A549 (cell line): ENCODE data around the gene TACC2. TPM values are rescaled to one million over a fixed set of nuclear protein-coding genes. Genes with fewer than 3 reads are reported as not detected.

Source experiments
- ATAC-seq, 2 experiments: fragments of 200-7000 bp in 1 of 2; fragments of >200 bp in 1 of 2; cut with Nextera tagmentation in 1 of 2; cut with Tn5 transposase in 1 of 2; 3 replicates each; pipeline versions ENCODE4 v1.8.0 to v1.9.1; 2018 to 2020; ENCODE audit warnings: mild to moderate bottlenecking in 1 of 2, moderate library complexity in 1 of 2
- CTCF ChIA-PET: fragments of 300-600 bp; sonication (Branson Sonifier 250); formaldehyde crosslinking; extraction: SDS; loops from one replicate; lab custom pipeline; 2021; ENCODE audit warnings: antibody characterized with exemption, inconsistent platforms; lab: Yijun Ruan, JAX
- POLR2A ChIA-PET: fragments of 350-600 bp; formaldehyde crosslinking; extraction: SDS; loops from one replicate; lab custom pipeline; 2021; ENCODE audit warnings: antibody characterized with exemption, inconsistent platforms; lab: Yijun Ruan, JAX
- DNase-seq, 2 experiments: peaks; one replicate each; pipeline versions ENCODE4 v3.0.0 to v3.0.0-alpha.2; 2011 to 2016; ENCODE audit warnings: low read depth in 1 of 2, low spot score in 1 of 2
- FAIRE-seq: peaks from 2 replicates; lab custom pipeline; 2011; peaks lifted over from hg19 to GRCh38; lab: Jason Lieb, UNC
- H3K27ac ChIP-seq, 2 experiments: fragments of >200 bp; sonication (Bioruptor Twin); formaldehyde crosslinking; 3 replicates each; pipeline ENCODE4 v1.5.1; 2016 to 2017
- H3K4me1 ChIP-seq: fragments of >200 bp; sonication (Bioruptor Twin); formaldehyde crosslinking; 3 replicates; pipeline ENCODE4 v1.6.1; 2016
- H3K4me2 ChIP-seq: fragments of >200 bp; sonication (Bioruptor Twin); formaldehyde crosslinking; 3 replicates; pipeline ENCODE4 v1.6.1; 2016
- H3K4me3 ChIP-seq: fragments of >200 bp; sonication (Bioruptor Twin); formaldehyde crosslinking; 3 replicates; pipeline ENCODE4 v1.5.1; 2016
- H3K9me3 ChIP-seq: fragments of >200 bp; sonication (Bioruptor Twin); formaldehyde crosslinking; 3 replicates; pipeline ENCODE4 v1.6.1; 2016
- CEBPB ChIP-seq, 2 experiments: fragments of >200 bp in 1 of 2; sonication (Bioruptor Twin) in 1 of 2; formaldehyde crosslinking in 1 of 2; IDR thresholded peaks; 2 replicates each; pipeline ENCODE4 v1.6.1; 2012 to 2016
- CHD2 ChIP-seq: fragments of 150-350 bp; IDR thresholded peaks from 2 replicates; pipeline ENCODE4 v1.6.1; 2014; ENCODE audit warnings: low read length; ENCODE audit not compliant: partially characterized antibody
- EHMT2 ChIP-seq: fragments of 200-600 bp; sonication (generic); IDR thresholded peaks from 2 replicates; pipeline ENCODE4 v1.6.1; 2016; ENCODE audit warnings: antibody characterized with exemption, low read depth, mild to moderate bottlenecking, moderate library complexity
- EP300 ChIP-seq, 2 experiments: fragments of >200 bp; sonication (Bioruptor Twin); formaldehyde crosslinking; IDR thresholded peaks; 2 replicates in 1 of 2; 3 replicates in 1 of 2; pipeline ENCODE4 v1.6.1; 2016 to 2017
- FOSL2 ChIP-seq, 2 experiments: fragments of 450-650 bp in 1 of 2; fragments of >200 bp in 1 of 2; sonication (Bioruptor Twin) in 1 of 2; formaldehyde crosslinking; IDR thresholded peaks; 2 replicates each; pipeline versions ENCODE4 v1.5.0 to v1.6.1; 2016 to 2020; ENCODE audit warnings: mild to moderate bottlenecking in 1 of 2, moderate library complexity in 1 of 2
- HEYL ChIP-seq: fragments of 250-450 bp; sonication (Bioruptor Pico); IDR thresholded peaks from 2 replicates; pipeline ENCODE4 v1.8.0; 2021; ENCODE audit warnings: mild to moderate bottlenecking, moderate library complexity
- HOXA7 ChIP-seq: fragments of 250-450 bp; sonication (Bioruptor Pico); IDR thresholded peaks from 2 replicates; pipeline ENCODE4 v1.5.0; 2020; ENCODE audit warnings: mild to moderate bottlenecking, moderate library complexity
- HOXB5 ChIP-seq: fragments of 250-450 bp; sonication (Bioruptor Pico); IDR thresholded peaks from 2 replicates; pipeline ENCODE4 v1.5.0; 2020; ENCODE audit warnings: mild to moderate bottlenecking, moderate library complexity
- JUN ChIP-seq, 2 experiments: fragments of >200 bp; sonication (Bioruptor Twin); formaldehyde crosslinking; IDR thresholded peaks; 2 replicates in 1 of 2; 3 replicates in 1 of 2; pipeline ENCODE4 v1.6.1; 2016 to 2017
- JUNB ChIP-seq: fragments of >200 bp; sonication (Bioruptor Twin); formaldehyde crosslinking; IDR thresholded peaks from 2 replicates; pipeline ENCODE4 v1.6.1; 2016
- KDM1A ChIP-seq: fragments of 200-600 bp; sonication (generic); IDR thresholded peaks from 2 replicates; pipeline ENCODE4 v1.6.1; 2016; ENCODE audit warnings: low read depth, mild to moderate bottlenecking
- KDM5A ChIP-seq: fragments of 200-600 bp; sonication (generic); IDR thresholded peaks from 2 replicates; pipeline ENCODE4 v1.6.1; 2016; ENCODE audit warnings: antibody characterized with exemption, mild to moderate bottlenecking
- MYC ChIP-seq: IDR thresholded peaks from 2 replicates; pipeline ENCODE4 v1.6.1; 2012; ENCODE audit warnings: mild to moderate bottlenecking, inconsistent platforms, low read length, improper control_type of control experiment, borderline replicate concordance
- NPAS2 ChIP-seq: fragments of 250-450 bp; sonication (Bioruptor Pico); IDR thresholded peaks from 2 replicates; pipeline ENCODE4 v1.8.0; 2022; ENCODE audit warnings: mild to moderate bottlenecking, moderate library complexity, borderline replicate concordance
- NR3C1 ChIP-seq: fragments of >200 bp; sonication (Bioruptor Twin); formaldehyde crosslinking; IDR thresholded peaks from 3 replicates; pipeline ENCODE4 v1.6.1; 2017
- PHF8 ChIP-seq: fragments of 200-600 bp; sonication (generic); IDR thresholded peaks from 2 replicates; pipeline ENCODE4 v1.6.1; 2016; ENCODE audit warnings: low read depth, mild to moderate bottlenecking, antibody characterized with exemption, moderate library complexity, borderline replicate concordance
- RAD21 ChIP-seq, 2 experiments: fragments of >200 bp in 1 of 2; sonication (Bioruptor Twin) in 1 of 2; formaldehyde crosslinking in 1 of 2; IDR thresholded peaks in 1 of 2; conservative IDR thresholded peaks in 1 of 2; 2 replicates in 1 of 2; 3 replicates in 1 of 2; pipeline ENCODE4 v1.6.1; 2012 to 2018; ENCODE audit warnings: inconsistent platforms in 1 of 2
- RCOR1 ChIP-seq: fragments of 150-350 bp; IDR thresholded peaks from 2 replicates; pipeline ENCODE4 v1.6.1; 2014; ENCODE audit warnings: antibody characterized with exemption, low read length, low read depth
- RFX5 ChIP-seq: fragments of 450-650 bp; IDR thresholded peaks from 2 replicates; pipeline ENCODE4 v1.7.1; 2014; ENCODE audit warnings: antibody characterized with exemption, mild to moderate bottlenecking, moderate library complexity
- SMC3 ChIP-seq: fragments of >200 bp; sonication (Bioruptor Twin); formaldehyde crosslinking; IDR thresholded peaks from 3 replicates; pipeline ENCODE4 v1.6.1; 2018; ENCODE audit warnings: inconsistent platforms
- TFCP2L1 ChIP-seq: fragments of 250-450 bp; sonication (Bioruptor Pico); IDR thresholded peaks from 2 replicates; pipeline ENCODE4 v1.5.0; 2021; ENCODE audit warnings: mild to moderate bottlenecking
- ZC3H11A ChIP-seq: fragments of 450-650 bp; IDR thresholded peaks from 2 replicates; pipeline ENCODE4 v1.6.1; 2014; ENCODE audit warnings: antibody characterized with exemption, mild to moderate bottlenecking
- ZFP36 ChIP-seq: fragments of 450-650 bp; IDR thresholded peaks from 2 replicates; pipeline ENCODE4 v1.6.1; 2014; ENCODE audit warnings: borderline replicate concordance; ENCODE audit not compliant: partially characterized antibody
- ZSCAN20 ChIP-seq: fragments of 250-450 bp; sonication (Bioruptor Pico); IDR thresholded peaks from 2 replicates; pipeline ENCODE4 v1.8.0; 2022; ENCODE audit warnings: mild to moderate bottlenecking, moderate library complexity
- WGBS: methylation state at CpG from one replicate; pipeline ENCODE4 v1.1.6; 2017; ENCODE audit errors: missing lambda C conversion rate; 5-methylcytosine and 5-hydroxymethylcytosine counted together
- polyA plus RNA-seq, 4 experiments: library from polyadenylated mRNA; depleted of rRNA in 3 of 4; stranded (reverse); fragments of >200 nt; fragmentation: RNase III in 1 of 4; extraction: RNeasy Plus Mini Kit Qiagen cat#74134 plus additional on column Dnase treatment in 1 of 4; gene quantifications; 2 replicates in 3 of 4; 3 replicates in 1 of 4; pipeline ENCODE4 v1.2.3, GENCODE V29; 2011 to 2017
- TF ChIP-seq, protein P1 (sequence below): IDR thresholded peaks from 2 replicates; pipeline ENCODE4 v1.6.1; 2012
- TF ChIP-seq, protein P2 (sequence below): fragments of >200 bp; sonication (Bioruptor Twin); formaldehyde crosslinking; IDR thresholded peaks from 2 replicates; pipeline ENCODE4 v1.6.1; 2016
- TF ChIP-seq, protein P3 (sequence below): fragments of 250-450 bp; sonication (Bioruptor Pico); IDR thresholded peaks from 2 replicates; pipeline ENCODE4 v1.5.0; 2021; ENCODE audit warnings: mild to moderate bottlenecking, moderate library complexity, borderline replicate concordance
- TF ChIP-seq, protein P4 (sequence below): fragments of >200 bp; sonication (Bioruptor Twin); formaldehyde crosslinking; IDR thresholded peaks from 3 replicates; pipeline ENCODE4 v1.5.1; 2016
- TF ChIP-seq, protein P5 (sequence below): IDR thresholded peaks from 2 replicates; pipeline ENCODE4 v1.6.1; 2012

TACC2 gene
- polyA plus RNA-seq, 2 of the 4 experiments (the other 2 are of a cell fraction) = 83.3 to 128 TPM

DNA sequence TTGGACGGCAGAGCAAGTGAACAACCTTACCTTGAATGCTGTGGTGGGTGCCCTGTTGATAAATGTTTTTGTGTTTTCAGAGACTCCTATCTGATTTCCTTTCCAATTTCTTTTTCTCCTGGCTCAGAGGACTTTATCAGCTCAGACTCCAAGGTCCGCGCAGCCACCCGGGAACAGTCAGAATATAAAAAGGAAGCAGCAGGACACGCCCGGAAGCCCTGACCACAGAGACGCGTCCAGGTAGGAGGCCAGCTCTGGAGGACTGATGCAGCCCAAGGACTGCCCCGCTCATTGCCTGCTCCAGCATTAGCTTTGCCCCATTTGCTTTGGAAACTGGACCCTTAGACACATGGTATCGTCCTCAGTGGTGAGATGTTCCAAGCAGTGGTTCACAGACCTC lies 61.3 kb downstream of the TACC2 start:
- ATAC-seq (no peak), FAIRE-seq (no peak), DNase-seq (no peak)
- peak overlapping the region; percentile 11 to 82; a peak in 4 of 6 replicates for H3K27ac ChIP-seq
- no peak overlapping the region for H3K4me2 ChIP-seq
- H3K9me3 ChIP-seq = no peaks in the 10 kb centered on the region
- H3K4me1 ChIP-seq = peaks cover 21% of the 10 kb centered on the region
- H3K4me3 ChIP-seq = no peak overlapping the region
- WGBS = 92% methylated on average over 10 of the region's 10 CpGs
- TF ChIP-seq, protein P1, sequence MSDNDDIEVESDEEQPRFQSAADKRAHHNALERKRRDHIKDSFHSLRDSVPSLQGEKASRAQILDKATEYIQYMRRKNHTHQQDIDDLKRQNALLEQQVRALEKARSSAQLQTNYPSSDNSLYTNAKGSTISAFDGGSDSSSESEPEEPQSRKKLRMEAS = no peak
- no peak for TF ChIP-seq ZC3H11A
- TF ChIP-seq ZFP36 = no peak
- no peak for TF ChIP-seq FOSL2 (IDR thresholded peaks at IDR 0.05)
- TF ChIP-seq FOSL2 (CRISPR knock-in tag; IDR thresholded peaks at IDR 0.05) = no peak
- no peak for TF ChIP-seq TFCP2L1
- TF ChIP-seq, protein P2, sequence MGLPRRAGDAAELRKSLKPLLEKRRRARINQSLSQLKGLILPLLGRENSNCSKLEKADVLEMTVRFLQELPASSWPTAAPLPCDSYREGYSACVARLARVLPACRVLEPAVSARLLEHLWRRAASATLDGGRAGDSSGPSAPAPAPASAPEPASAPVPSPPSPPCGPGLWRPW = no peak
- no peak for TF ChIP-seq EHMT2
- no peak for TF ChIP-seq JUN (IDR thresholded peaks at IDR 0.05)
- TF ChIP-seq CEBPB (IDR thresholded peaks at IDR 0.05) = no peak
- TF ChIP-seq JUNB = no peak
- TF ChIP-seq PHF8 = no peak
- no peak for TF ChIP-seq SMC3
- TF ChIP-seq, all 56 proteins: peak for 0
- ChIA-PET CTCF (interaction anchor here (0.8 to 3.7 kb wide), 10 partner anchors 9 to 218 kb away, joined by 3 to 35 read pairs (median 7); partner anchors contain the start of gene NSMCE4A), POLR2A (no interaction called here)

DNA sequence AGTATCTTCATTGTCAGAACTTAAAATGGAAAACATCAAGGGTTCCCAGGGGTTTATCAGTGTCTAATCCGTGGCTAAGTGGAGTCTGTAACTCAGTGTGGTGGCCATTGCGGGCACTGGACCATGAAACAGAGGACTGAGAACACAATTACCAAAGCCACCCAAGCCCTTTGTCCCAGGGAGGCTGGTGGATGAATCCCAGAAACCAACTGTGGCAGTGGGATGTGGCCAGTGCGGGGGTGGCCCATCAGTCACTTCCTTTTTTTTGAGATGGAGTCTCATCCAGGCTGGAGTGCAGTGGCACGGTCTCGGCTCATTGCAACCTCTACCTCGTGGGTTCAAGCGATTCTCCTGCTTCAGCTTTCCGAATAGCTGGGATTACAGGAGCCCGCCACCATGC lies 61.8 kb downstream of the TACC2 start:
- DNase-seq (no peak), FAIRE-seq (no peak), ATAC-seq (no peak)
- Histone ChIP-seq H3K4me1 (peaks cover 23% of the 10 kb centered on the region), H3K27ac (peak overlapping the region; percentile 67 to 82; a peak in 5 of 6 replicates), H3K4me2 (no peak overlapping the region), H3K9me3 (no peaks in the 10 kb centered on the region), H3K4me3 (no peak overlapping the region)
- ChIA-PET CTCF (interaction anchor here (0.8 to 3.7 kb wide), 19 partner anchors 9 to 218 kb away, joined by 3 to 35 read pairs (median 5); partner anchors contain the start of gene NSMCE4A), POLR2A (no interaction called here)
- no peak for TF ChIP-seq KDM5A
- no peak for TF ChIP-seq ZSCAN20 (CRISPR knock-in tag)
- no peak for TF ChIP-seq NR3C1
- TF ChIP-seq RFX5 = no peak
- TF ChIP-seq HOXA7 (CRISPR knock-in tag) = no peak
- no peak for TF ChIP-seq HEYL (CRISPR knock-in tag)
- TF ChIP-seq, protein P3, sequence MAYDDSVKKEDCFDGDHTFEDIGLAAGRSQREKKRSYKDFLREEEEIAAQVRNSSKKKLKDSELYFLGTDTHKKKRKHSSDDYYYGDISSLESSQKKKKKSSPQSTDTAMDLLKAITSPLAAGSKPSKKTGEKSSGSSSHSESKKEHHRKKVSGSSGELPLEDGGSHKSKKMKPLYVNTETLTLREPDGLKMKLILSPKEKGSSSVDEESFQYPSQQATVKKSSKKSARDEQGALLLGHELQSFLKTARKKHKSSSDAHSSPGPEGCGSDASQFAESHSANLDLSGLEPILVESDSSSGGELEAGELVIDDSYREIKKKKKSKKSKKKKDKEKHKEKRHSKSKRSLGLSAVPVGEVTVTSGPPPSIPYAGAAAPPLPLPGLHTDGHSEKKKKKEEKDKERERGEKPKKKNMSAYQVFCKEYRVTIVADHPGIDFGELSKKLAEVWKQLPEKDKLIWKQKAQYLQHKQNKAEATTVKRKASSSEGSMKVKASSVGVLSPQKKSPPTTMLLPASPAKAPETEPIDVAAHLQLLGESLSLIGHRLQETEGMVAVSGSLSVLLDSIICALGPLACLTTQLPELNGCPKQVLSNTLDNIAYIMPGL (CRISPR knock-in tag) = no peak
- TF ChIP-seq CHD2 = no peak
- TF ChIP-seq MYC = no peak
- no peak for TF ChIP-seq KDM1A
- no peak for TF ChIP-seq EP300 (IDR thresholded peaks at IDR 0.05)
- TF ChIP-seq, protein P4, sequence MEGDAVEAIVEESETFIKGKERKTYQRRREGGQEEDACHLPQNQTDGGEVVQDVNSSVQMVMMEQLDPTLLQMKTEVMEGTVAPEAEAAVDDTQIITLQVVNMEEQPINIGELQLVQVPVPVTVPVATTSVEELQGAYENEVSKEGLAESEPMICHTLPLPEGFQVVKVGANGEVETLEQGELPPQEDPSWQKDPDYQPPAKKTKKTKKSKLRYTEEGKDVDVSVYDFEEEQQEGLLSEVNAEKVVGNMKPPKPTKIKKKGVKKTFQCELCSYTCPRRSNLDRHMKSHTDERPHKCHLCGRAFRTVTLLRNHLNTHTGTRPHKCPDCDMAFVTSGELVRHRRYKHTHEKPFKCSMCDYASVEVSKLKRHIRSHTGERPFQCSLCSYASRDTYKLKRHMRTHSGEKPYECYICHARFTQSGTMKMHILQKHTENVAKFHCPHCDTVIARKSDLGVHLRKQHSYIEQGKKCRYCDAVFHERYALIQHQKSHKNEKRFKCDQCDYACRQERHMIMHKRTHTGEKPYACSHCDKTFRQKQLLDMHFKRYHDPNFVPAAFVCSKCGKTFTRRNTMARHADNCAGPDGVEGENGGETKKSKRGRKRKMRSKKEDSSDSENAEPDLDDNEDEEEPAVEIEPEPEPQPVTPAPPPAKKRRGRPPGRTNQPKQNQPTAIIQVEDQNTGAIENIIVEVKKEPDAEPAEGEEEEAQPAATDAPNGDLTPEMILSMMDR = no peak
- no peak for TF ChIP-seq HOXB5
- TF ChIP-seq JUN (IDR thresholded peaks at IDR 0.05) = no peak
- TF ChIP-seq NPAS2 (CRISPR knock-in tag) = no peak
- TF ChIP-seq, protein P5, sequence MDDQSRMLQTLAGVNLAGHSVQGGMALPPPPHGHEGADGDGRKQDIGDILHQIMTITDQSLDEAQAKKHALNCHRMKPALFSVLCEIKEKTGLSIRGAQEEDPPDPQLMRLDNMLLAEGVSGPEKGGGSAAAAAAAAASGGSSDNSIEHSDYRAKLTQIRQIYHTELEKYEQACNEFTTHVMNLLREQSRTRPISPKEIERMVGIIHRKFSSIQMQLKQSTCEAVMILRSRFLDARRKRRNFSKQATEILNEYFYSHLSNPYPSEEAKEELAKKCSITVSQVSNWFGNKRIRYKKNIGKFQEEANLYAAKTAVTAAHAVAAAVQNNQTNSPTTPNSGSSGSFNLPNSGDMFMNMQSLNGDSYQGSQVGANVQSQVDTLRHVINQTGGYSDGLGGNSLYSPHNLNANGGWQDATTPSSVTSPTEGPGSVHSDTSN = no peak
- TF ChIP-seq RCOR1 = no peak
- TF ChIP-seq RAD21 (conservative IDR thresholded peaks at IDR 0.05 in 1 of 2, IDR thresholded peaks at IDR 0.05 in 1 of 2) = no peak
- 88% methylated on average over 9 of the region's 9 CpGs for WGBS
